GM21717 (cell line): Measurements from ENCODE around the gene PDK4.

Experiments used
- ATAC-seq: cut with Tn5 transposase; IDR thresholded peaks from one replicate; pipeline ENCODE4 v1.9.1; 2021; ENCODE audit warnings: mild to moderate bottlenecking, moderate library complexity; ENCODE audit not compliant: unreplicated experiment

PDK4 gene

GRCh38 chr7:95535662-95536061, 60.7 kb downstream of the PDK4 start:
- no peak for ATAC-seq

DNA sequence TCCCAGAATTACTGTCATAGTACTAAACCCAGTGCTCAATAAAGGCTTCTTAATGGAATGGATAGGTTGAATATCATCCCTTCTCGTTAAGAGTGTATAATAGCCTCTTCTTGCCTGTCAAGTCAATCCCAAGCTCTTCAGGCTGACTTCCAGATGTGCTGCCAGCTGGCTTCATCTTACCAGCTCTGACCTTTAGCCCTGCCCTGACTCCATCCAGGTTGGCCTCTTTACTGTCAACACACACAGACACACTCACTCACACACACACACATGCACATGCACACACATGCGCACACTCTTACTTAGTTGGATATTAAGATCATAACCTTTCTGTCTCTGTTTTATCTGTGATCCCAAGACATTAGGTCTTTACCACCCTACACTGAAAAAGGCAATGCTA, 61.5 kb downstream of the PDK4 start:
- no peak for ATAC-seq
